HepG2 (cell line): Measurements from ENCODE around the gene ARFGAP1. TPM values are rescaled to one million over a fixed set of nuclear protein-coding genes. Genes with fewer than 3 reads are reported as not detected.

ENCODE experiments used
- ATAC-seq: fragments of 200-7000 bp; cut with Tn5 transposase; 3 replicates; pipeline ENCODE4 v1.9.1; 2020; ENCODE audit warnings: mild to moderate bottlenecking, moderate library complexity
- BruUV-seq: library from RNA; stranded (reverse); fragments of 400-500 nt; replicated peaks from 2 replicates; lab custom pipeline; 2021; lab: Mats Ljungman, UMichigan
- CTCF ChIA-PET: fragments of 300-600 bp; formaldehyde crosslinking; extraction: SDS; loops from one replicate; lab custom pipeline; 2021; ENCODE audit warnings: low total read pairs, inconsistent platforms, low intra/inter-chr PET ratio; lab: Yijun Ruan, JAX
- POLR2A ChIA-PET: fragments of 350-600 bp; sonication (Branson Sonifier 250); formaldehyde crosslinking; loops from one replicate; lab custom pipeline; 2020; ENCODE audit warnings: antibody characterized with exemption, inconsistent platforms; lab: Yijun Ruan, JAX
- DNase-seq: peaks from one replicate; pipeline ENCODE4 v3.0.0-alpha.2; 2015; ENCODE audit warnings: low spot score
- FAIRE-seq: peaks from 3 replicates; lab custom pipeline; 2011; peaks lifted over from hg19 to GRCh38; lab: Jason Lieb, UNC
- H2AFZ ChIP-seq: one replicate; pipeline ENCODE4 v1.6.1; 2011; ENCODE audit warnings: low read length, inconsistent platforms
- H3K27ac ChIP-seq: fragments of 300-600 bp; 3 replicates; pipeline ENCODE4 v1.8.0; 2011; ENCODE audit warnings: mixed run types, mild to moderate bottlenecking, mixed read lengths, low read length, inconsistent platforms; ENCODE audit not compliant: insufficient read depth; ENCODE audit errors: extremely low read length
- H3K27me3 ChIP-seq, 2 experiments: fragments of 200-600 bp in 1 of 2; 2 replicates in 1 of 2; 3 replicates in 1 of 2; pipeline versions ENCODE4 v1.6.0 to v1.8.0; 2011; ENCODE audit warnings: low read length in 2 of 2, mild to moderate bottlenecking in 2 of 2, moderate library complexity in 2 of 2, inconsistent platforms in 1 of 2; ENCODE audit not compliant: insufficient read depth in 2 of 2, control insufficient read depth in 1 of 2
- H3K36me3 ChIP-seq, 2 experiments: fragments of 200-600 bp in 1 of 2; replicated peaks in 1 of 2; 2 replicates in 1 of 2; 3 replicates in 1 of 2; pipeline versions ENCODE4 v1.5.1 to v1.8.0; 2011; ENCODE audit warnings: low read length in 2 of 2, inconsistent platforms in 1 of 2; ENCODE audit not compliant: insufficient read depth in 2 of 2, control insufficient read depth in 1 of 2
- H3K4me1 ChIP-seq: 2 replicates; pipeline ENCODE4 v1.5.1; 2012; ENCODE audit warnings: low read length, inconsistent platforms; ENCODE audit not compliant: insufficient read depth
- H3K4me2 ChIP-seq: 2 replicates; pipeline ENCODE4 v1.6.0; 2011; ENCODE audit warnings: low read depth, low read length, inconsistent platforms
- H3K4me3 ChIP-seq, 3 experiments: fragments of 200-600 bp in 1 of 3; sonication (generic), shearing (Covaris generic) in 1 of 3; replicated peaks in 1 of 3; 2 replicates each; pipeline ENCODE4 v1.5.1; 2011 to 2016; ENCODE audit warnings: low read length in 3 of 3, inconsistent platforms in 2 of 3, low read depth in 2 of 3, mild to moderate bottlenecking in 2 of 3, control low read depth in 1 of 3, mixed read lengths in 1 of 3; ENCODE audit not compliant: insufficient read depth in 1 of 3
- H3K79me2 ChIP-seq: one replicate; pipeline ENCODE4 v1.6.1; 2011; ENCODE audit warnings: low read length, inconsistent platforms; ENCODE audit not compliant: insufficient read depth
- H3K9ac ChIP-seq: 2 replicates; pipeline ENCODE4 v1.6.0; 2011; ENCODE audit warnings: mild to moderate bottlenecking, low read depth, low read length, inconsistent platforms; ENCODE audit not compliant: insufficient read depth
- H3K9me3 ChIP-seq: 2 replicates; pipeline ENCODE4 v1.5.1; 2012; ENCODE audit warnings: mild to moderate bottlenecking, low read length
- H4K20me1 ChIP-seq: 2 replicates; pipeline ENCODE4 v1.6.0; 2011; ENCODE audit warnings: inconsistent platforms, mild to moderate bottlenecking, low read length, moderate library complexity; ENCODE audit not compliant: insufficient read depth
- CERS6 ChIP-seq: sonication (generic); formaldehyde crosslinking; IDR thresholded peaks from 2 replicates; pipeline ENCODE4 v1.5.0; 2020; ENCODE audit warnings: missing genetic modification reagents
- GABPB1 ChIP-seq: IDR thresholded peaks from 2 replicates; pipeline ENCODE4 v1.6.1; 2016; ENCODE audit warnings: mild to moderate bottlenecking, missing genetic modification reagents, moderate library complexity, missing compliant biosample characterization
- HES4 ChIP-seq: sonication (generic); formaldehyde crosslinking; IDR thresholded peaks from 2 replicates; pipeline ENCODE4 v1.9.0; 2021; ENCODE audit warnings: mild to moderate bottlenecking, missing genetic modification reagents, borderline replicate concordance
- ZBTB20 ChIP-seq: sonication (generic); formaldehyde crosslinking; IDR thresholded peaks from 2 replicates; pipeline ENCODE4 v1.8.1; 2023; ENCODE audit warnings: missing genetic modification reagents, low read depth, mild to moderate bottlenecking, borderline replicate concordance
- ZFP41 ChIP-seq: sonication (generic); formaldehyde crosslinking; IDR thresholded peaks from 2 replicates; pipeline ENCODE4 v1.4.0; 2020; ENCODE audit warnings: mild to moderate bottlenecking, missing genetic modification reagents, borderline replicate concordance
- ZMAT3 ChIP-seq: sonication (generic); formaldehyde crosslinking; conservative IDR thresholded peaks from 2 replicates; pipeline ENCODE4 v1.7.0; 2021; ENCODE audit warnings: missing genetic modification reagents
- ZNF501 ChIP-seq: sonication (generic); formaldehyde crosslinking; IDR thresholded peaks from 2 replicates; pipeline ENCODE4 v1.5.1; 2020; ENCODE audit warnings: mild to moderate bottlenecking, moderate library complexity, missing genetic modification reagents
- WGBS: methylation state at CpG from one replicate; pipeline ENCODE4 v1.1.6; 2017; ENCODE audit warnings: low lambda C conversion rate; 5-methylcytosine and 5-hydroxymethylcytosine counted together
- in situ Hi-C: cut with HindIII; loops from 2 replicates; pipeline ENCODE4 v1.10.0; 2017; ENCODE audit warnings: low pct_unique_long_range_greater_than_20kb; ENCODE audit not compliant: extremely low pct_ligation_motif_present
- intact Hi-C: fragments of 100-400 bp; cut with micrococcal nuclease; formaldehyde crosslinking; loops from one replicate; pipeline ENCODE4 v1.10.0; 2022; ENCODE audit not compliant: unreplicated experiment
- polyA plus RNA-seq, 8 experiments: library from polyadenylated mRNA; depleted of rRNA in 3 of 8; stranded (reverse) in 7 of 8; unstranded in 1 of 8; fragments of >200 nt; fragmentation: Illumina TruSeq in 4 of 8; extraction: Trizol in 4 of 8; gene quantifications; 2 replicates each; pipeline versions ENCODE4 v1.2.1 to v1.2.3, GENCODE V29; 2011 to 2016; ENCODE audit warnings: low read depth in 4 of 8, missing spikeins in 1 of 8, mixed read lengths in 1 of 8; ENCODE audit not compliant: insufficient read depth in 1 of 8
- total RNA-seq, 5 experiments: library from RNA; depleted of rRNA; stranded (reverse); fragments of >200 nt; fragmentation: Illumina TruSeq; extraction: Trizol; gene quantifications; 2 replicates each; pipeline ENCODE4 v1.2.3, GENCODE V29; 2016; ENCODE audit warnings: low read depth in 1 of 5
- TF ChIP-seq, protein P1 (sequence below): fragments of 450-650 bp; IDR thresholded peaks from 2 replicates; pipeline ENCODE4 v1.6.1; 2016
- TF ChIP-seq, protein P2 (sequence below): sonication (generic); formaldehyde crosslinking; IDR thresholded peaks from 2 replicates; pipeline ENCODE4 v1.5.1; 2020; ENCODE audit warnings: missing genetic modification reagents, mild to moderate bottlenecking, borderline replicate concordance
- TF ChIP-seq, protein P3 (sequence below): sonication (generic); formaldehyde crosslinking; IDR thresholded peaks from 2 replicates; pipeline ENCODE4 v1.4.0; 2020; ENCODE audit warnings: missing genetic modification reagents
- TF ChIP-seq, protein P4 (sequence below): sonication (generic); formaldehyde crosslinking; IDR thresholded peaks from 2 replicates; pipeline ENCODE4 v1.8.1; 2023; ENCODE audit warnings: mild to moderate bottlenecking, missing genetic modification reagents

The ARFGAP1 gene
- total and polyA plus RNA-seq, 2 of the 13 experiments (the other 11 are each of a cell fraction or from before 2014, with no cell fraction given): 132 TPM

GRCh38 chr20:63273635-63274380 is 1.2 kb downstream of the ARFGAP1 start (continued):
- TF ChIP-seq, protein P1, sequence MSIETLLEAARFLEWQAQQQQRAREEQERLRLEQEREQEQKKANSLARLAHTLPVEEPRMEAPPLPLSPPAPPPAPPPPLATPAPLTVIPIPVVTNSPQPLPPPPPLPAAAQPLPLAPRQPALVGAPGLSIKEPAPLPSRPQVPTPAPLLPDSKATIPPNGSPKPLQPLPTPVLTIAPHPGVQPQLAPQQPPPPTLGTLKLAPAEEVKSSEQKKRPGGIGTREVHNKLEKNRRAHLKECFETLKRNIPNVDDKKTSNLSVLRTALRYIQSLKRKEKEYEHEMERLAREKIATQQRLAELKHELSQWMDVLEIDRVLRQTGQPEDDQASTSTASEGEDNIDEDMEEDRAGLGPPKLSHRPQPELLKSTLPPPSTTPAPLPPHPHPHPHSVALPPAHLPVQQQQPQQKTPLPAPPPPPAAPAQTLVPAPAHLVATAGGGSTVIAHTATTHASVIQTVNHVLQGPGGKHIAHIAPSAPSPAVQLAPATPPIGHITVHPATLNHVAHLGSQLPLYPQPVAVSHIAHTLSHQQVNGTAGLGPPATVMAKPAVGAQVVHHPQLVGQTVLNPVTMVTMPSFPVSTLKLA: no peak
- TF ChIP-seq, protein P2, sequence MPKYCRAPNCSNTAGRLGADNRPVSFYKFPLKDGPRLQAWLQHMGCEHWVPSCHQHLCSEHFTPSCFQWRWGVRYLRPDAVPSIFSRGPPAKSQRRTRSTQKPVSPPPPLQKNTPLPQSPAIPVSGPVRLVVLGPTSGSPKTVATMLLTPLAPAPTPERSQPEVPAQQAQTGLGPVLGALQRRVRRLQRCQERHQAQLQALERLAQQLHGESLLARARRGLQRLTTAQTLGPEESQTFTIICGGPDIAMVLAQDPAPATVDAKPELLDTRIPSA (CRISPR knock-in tag): no peak
- TF ChIP-seq ZMAT3 (CRISPR knock-in tag) (no peak), CERS6 (no peak), GABPB1 (CRISPR knock-in tag) (peak; percentile 54)

GRCh38 chr20:63274381-63275228 is 2.0 kb downstream of the ARFGAP1 start:
- ATAC-seq: no peak
- peaks cover 41% of the 10 kb centered on the region for H3K79me2 ChIP-seq
- no TSS peak for BruUV-seq
- no peaks in the 10 kb centered on the region; a peak in 1 of 5 replicates for H3K27me3 ChIP-seq
- peak overlapping the region; percentile 58 for H3K9ac ChIP-seq
- intact Hi-C loops: no loop called here
- H3K4me3 ChIP-seq: peak overlapping the region in 2 of 3 experiments; percentile 41 to 99; a peak in 4 of 6 replicates
- CTCF ChIA-PET: no interaction called here
- in situ Hi-C loops: no loop called here
- peaks cover 33% of the 10 kb centered on the region for H4K20me1 ChIP-seq
- FAIRE-seq: no peak
- POLR2A ChIA-PET: no interaction called here
- H2AFZ ChIP-seq: no peak overlapping the region
- peak overlapping the region; percentile 28 for H3K27ac ChIP-seq
- no peak for DNase-seq
- H3K36me3 ChIP-seq: peaks cover 38 to 45% of the 10 kb centered on the region in 2 experiments
- H3K4me2 ChIP-seq: peak overlapping the region; percentile 92
- H3K9me3 ChIP-seq: no peaks in the 10 kb centered on the region
- WGBS: 81% methylated on average over 14 of the region's 17 CpGs
- H3K4me1 ChIP-seq: peaks cover 21% of the 10 kb centered on the region
- TF ChIP-seq ZNF501 (peak; percentile 57; the same call in 1 of the 2 replicates), ZFP41 (CRISPR knock-in tag) (no peak), ZBTB20 (0 out of 2 replicates have a peak, but pooled peaks have one; percentile 40), HES4 (CRISPR knock-in tag) (peak; percentile 18; the same call in 1 of the 2 replicates)
- TF ChIP-seq, protein P3, sequence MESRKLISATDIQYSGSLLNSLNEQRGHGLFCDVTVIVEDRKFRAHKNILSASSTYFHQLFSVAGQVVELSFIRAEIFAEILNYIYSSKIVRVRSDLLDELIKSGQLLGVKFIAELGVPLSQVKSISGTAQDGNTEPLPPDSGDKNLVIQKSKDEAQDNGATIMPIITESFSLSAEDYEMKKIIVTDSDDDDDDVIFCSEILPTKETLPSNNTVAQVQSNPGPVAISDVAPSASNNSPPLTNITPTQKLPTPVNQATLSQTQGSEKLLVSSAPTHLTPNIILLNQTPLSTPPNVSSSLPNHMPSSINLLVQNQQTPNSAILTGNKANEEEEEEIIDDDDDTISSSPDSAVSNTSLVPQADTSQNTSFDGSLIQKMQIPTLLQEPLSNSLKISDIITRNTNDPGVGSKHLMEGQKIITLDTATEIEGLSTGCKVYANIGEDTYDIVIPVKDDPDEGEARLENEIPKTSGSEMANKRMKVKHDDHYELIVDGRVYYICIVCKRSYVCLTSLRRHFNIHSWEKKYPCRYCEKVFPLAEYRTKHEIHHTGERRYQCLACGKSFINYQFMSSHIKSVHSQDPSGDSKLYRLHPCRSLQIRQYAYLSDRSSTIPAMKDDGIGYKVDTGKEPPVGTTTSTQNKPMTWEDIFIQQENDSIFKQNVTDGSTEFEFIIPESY (CRISPR knock-in tag): peak; percentile 79
- TF ChIP-seq, protein P4, sequence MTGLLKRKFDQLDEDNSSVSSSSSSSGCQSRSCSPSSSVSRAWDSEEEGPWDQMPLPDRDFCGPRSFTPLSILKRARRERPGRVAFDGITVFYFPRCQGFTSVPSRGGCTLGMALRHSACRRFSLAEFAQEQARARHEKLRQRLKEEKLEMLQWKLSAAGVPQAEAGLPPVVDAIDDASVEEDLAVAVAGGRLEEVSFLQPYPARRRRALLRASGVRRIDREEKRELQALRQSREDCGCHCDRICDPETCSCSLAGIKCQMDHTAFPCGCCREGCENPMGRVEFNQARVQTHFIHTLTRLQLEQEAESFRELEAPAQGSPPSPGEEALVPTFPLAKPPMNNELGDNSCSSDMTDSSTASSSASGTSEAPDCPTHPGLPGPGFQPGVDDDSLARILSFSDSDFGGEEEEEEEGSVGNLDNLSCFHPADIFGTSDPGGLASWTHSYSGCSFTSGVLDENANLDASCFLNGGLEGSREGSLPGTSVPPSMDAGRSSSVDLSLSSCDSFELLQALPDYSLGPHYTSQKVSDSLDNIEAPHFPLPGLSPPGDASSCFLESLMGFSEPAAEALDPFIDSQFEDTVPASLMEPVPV (CRISPR knock-in tag): 0 out of 2 replicates have a peak, but pooled peaks have one; percentile 28
